ENCODE results near the gene BRAF.
"Not testable (repeated sequence)": the region's sequence is repeated elsewhere in the genome, so short reads cannot be mapped to it uniquely, and the experiment has no call there.

BRAF gene

GRCh38 chr7:140918236-140918635 is 6.5 kb downstream of the BRAF start:
- DNase-seq (ENCODE audit: low read depth in 2 of 2) = no peak

GRCh38 chr7:140917258-140917657 is 7.5 kb downstream of the BRAF start:
- DNase-seq (ENCODE audit: low read depth in 2 of 2) = no peak

GRCh38 chr7:140915935-140916555 is 8.7 kb downstream of the BRAF start:
- DNase-seq (ENCODE audit: low read depth in 2 of 2) = no peak

- no peak for DNase-seq (ENCODE audit: low read depth in 2 of 2)
Observed at GRCh38 chr7:140914083-140914482, 10.6 kb downstream of the BRAF start.

GRCh38 chr7:140913596-140913928 is 11.2 kb downstream of the BRAF start:
- not testable (repeated sequence) for DNase-seq (ENCODE audit: low read depth in 2 of 2)

GRCh38 chr7:140911746-140912145 is 13.0 kb downstream of the BRAF start:
- DNase-seq (ENCODE audit: low read depth in 2 of 2) = no peak

- DNase-seq (ENCODE audit: low read depth in 2 of 2) = no peak
Observed at GRCh38 chr7:140909476-140910161, 15.1 kb downstream of the BRAF start.

- DNase-seq (ENCODE audit: low read depth in 2 of 2) = no peak
Observed at GRCh38 chr7:140908361-140908760, 16.4 kb downstream of the BRAF start.

GRCh38 chr7:140903741-140904480 is 20.8 kb downstream of the BRAF start:
- no peak for DNase-seq (ENCODE audit: low read depth in 2 of 2)

- DNase-seq (ENCODE audit: low read depth in 2 of 2) = no peak
Observed at GRCh38 chr7:140902303-140902953, 22.3 kb downstream of the BRAF start.

GRCh38 chr7:140901941-140902302 is 22.8 kb downstream of the BRAF start:
- no peak for DNase-seq (ENCODE audit: low read depth in 2 of 2)

- DNase-seq (ENCODE audit: low read depth in 2 of 2) = no peak
Observed at GRCh38 chr7:140899883-140900282, 24.8 kb downstream of the BRAF start.

- DNase-seq (ENCODE audit: low read depth in 2 of 2) = no peak
Observed at GRCh38 chr7:140898786-140899536, 25.8 kb downstream of the BRAF start.

GRCh38 chr7:140896996-140897395 is 27.7 kb downstream of the BRAF start:
- no peak for DNase-seq (ENCODE audit: low read depth in 2 of 2)

- DNase-seq (ENCODE audit: low read depth in 2 of 2) = no peak
Observed at GRCh38 chr7:140889645-140890044, 35.1 kb downstream of the BRAF start.

GRCh38 chr7:140889150-140889549 is 35.6 kb downstream of the BRAF start:
- no peak for DNase-seq (ENCODE audit: low read depth in 2 of 2)

- DNase-seq (ENCODE audit: low read depth in 2 of 2) = no peak
Observed at GRCh38 chr7:140888087-140888486, 36.6 kb downstream of the BRAF start.

GRCh38 chr7:140885735-140886334 is 38.9 kb downstream of the BRAF start:
- DNase-seq (ENCODE audit: low read depth in 2 of 2) = no peak

- DNase-seq (ENCODE audit: low read depth in 2 of 2) = no peak
Observed at GRCh38 chr7:140883378-140883777, 41.4 kb downstream of the BRAF start.

GRCh38 chr7:140882834-140883233 is 41.9 kb downstream of the BRAF start:
- DNase-seq (ENCODE audit: low read depth in 2 of 2) = not testable (repeated sequence)

- DNase-seq (ENCODE audit: low read depth in 2 of 2) = no peak
Observed at GRCh38 chr7:140881507-140882228, 43.1 kb downstream of the BRAF start.

Measured in activated CD8-positive, alpha-beta memory T cell treated with anti-CD3 and anti-CD28 coated beads for 4 hours (primary cell).